Measurements from ENCODE around the gene DLK2. TPM values are rescaled to one million over a fixed set of nuclear protein-coding genes. Genes with fewer than 3 reads are reported as not detected.
A peak's percentile ranks its signal among the peaks of the same experiment; 100 is the strongest.
"Not testable (repeated sequence)": the region's sequence is repeated elsewhere in the genome, so short reads cannot be mapped to it uniquely, and the experiment has no call there.

Gene DLK2
- total RNA-seq, 4 donors from 2014 or later: 23.6 to 61.7 (median 32.3) TPM

DNA sequence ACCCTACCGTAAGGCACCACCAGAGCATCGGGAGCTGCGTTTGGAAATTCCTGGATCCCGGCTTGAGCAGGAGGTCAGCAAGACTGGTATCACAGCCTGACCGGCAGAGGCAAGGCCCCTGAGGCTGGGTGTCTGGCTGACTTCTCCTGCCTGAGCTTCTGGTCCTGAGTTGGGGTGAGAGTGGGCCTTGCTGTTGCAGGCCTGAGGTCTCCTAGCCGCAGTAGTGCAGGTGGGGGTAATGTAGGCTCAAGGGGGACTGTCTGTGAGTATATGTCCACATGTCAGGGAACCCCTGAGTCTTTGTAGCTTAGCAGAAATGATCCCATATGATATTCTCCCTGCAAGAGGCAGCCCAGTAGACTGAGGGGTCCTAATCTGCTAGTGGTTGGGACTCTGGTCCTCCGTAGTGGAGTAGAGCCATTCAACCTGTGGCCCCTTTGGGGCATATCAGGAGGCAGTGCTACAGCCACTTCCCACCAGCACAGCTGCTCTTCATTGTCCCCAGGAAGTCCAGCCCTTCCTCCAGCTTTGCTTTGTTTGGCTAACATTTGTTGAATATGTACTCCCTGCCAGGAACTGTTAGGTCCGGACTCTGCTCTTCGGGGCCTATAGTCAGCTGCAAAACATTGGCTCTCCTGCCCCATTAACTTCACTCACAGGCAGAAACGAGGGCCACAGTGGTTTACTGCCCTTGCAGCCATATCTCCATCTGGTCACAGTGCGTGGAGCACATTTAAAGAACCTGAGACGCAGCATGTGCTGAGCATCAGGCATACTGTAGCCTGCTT lies 43.9 kb upstream of the DLK2 start:
- H3K4me1 ChIP-seq: peaks cover 40% of the 10 kb centered on the region
- H3K4me3 ChIP-seq: no peak overlapping the region
- peaks cover 55% of the 10 kb centered on the region for H3K36me3 ChIP-seq
- H3K27ac ChIP-seq: no peak overlapping the region
- no peaks in the 10 kb centered on the region for H3K9me3 ChIP-seq
- TF ChIP-seq, protein P1, sequence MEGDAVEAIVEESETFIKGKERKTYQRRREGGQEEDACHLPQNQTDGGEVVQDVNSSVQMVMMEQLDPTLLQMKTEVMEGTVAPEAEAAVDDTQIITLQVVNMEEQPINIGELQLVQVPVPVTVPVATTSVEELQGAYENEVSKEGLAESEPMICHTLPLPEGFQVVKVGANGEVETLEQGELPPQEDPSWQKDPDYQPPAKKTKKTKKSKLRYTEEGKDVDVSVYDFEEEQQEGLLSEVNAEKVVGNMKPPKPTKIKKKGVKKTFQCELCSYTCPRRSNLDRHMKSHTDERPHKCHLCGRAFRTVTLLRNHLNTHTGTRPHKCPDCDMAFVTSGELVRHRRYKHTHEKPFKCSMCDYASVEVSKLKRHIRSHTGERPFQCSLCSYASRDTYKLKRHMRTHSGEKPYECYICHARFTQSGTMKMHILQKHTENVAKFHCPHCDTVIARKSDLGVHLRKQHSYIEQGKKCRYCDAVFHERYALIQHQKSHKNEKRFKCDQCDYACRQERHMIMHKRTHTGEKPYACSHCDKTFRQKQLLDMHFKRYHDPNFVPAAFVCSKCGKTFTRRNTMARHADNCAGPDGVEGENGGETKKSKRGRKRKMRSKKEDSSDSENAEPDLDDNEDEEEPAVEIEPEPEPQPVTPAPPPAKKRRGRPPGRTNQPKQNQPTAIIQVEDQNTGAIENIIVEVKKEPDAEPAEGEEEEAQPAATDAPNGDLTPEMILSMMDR (IDR thresholded peaks at IDR 0.05): no peak
- TF ChIP-seq POLR2AphosphoS5 (IDR thresholded peaks at IDR 0.05): no peak
- TF ChIP-seq EP300 (IDR thresholded peaks at IDR 0.05): no peak
- no peak for TF ChIP-seq POLR2A (IDR thresholded peaks at IDR 0.05)
- WGBS: 70% methylated on average over 9 of the region's 12 CpGs
- H3K27me3 ChIP-seq: no peaks in the 10 kb centered on the region
- DNase-seq (ENCODE audit: low spot score in 2 of 2): no peak

DNA sequence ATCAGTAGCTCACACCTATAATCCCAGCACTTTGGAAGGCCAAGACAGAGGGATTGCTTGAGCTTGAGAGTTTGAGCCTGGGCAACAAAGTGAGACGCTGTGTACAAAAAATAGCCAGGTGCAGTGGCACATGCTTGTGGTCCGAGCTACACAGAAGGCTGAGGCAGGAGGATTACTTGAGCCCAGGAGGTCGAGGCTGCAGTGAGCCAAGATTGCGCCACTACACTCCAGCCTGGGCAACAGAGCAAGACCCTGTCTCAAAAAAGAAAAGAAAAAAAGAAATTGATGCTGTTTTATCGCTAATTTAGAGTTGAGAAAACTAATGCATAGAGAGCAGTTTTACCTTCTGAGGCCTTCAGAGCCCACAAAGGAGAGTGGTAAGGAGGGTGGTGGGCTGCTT lies 42.9 kb upstream of the DLK2 start:
- H3K36me3 ChIP-seq: peaks cover 46% of the 10 kb centered on the region
- not testable (repeated sequence) for H3K27ac ChIP-seq; DNase-seq (ENCODE audit: low spot score in 2 of 2); H3K9me3 ChIP-seq; H3K4me3 ChIP-seq; H3K27me3 ChIP-seq
- 97% methylated on average over 5 of the region's 5 CpGs for WGBS
- H3K4me1 ChIP-seq: peaks cover 46% of the 10 kb centered on the region

DNA sequence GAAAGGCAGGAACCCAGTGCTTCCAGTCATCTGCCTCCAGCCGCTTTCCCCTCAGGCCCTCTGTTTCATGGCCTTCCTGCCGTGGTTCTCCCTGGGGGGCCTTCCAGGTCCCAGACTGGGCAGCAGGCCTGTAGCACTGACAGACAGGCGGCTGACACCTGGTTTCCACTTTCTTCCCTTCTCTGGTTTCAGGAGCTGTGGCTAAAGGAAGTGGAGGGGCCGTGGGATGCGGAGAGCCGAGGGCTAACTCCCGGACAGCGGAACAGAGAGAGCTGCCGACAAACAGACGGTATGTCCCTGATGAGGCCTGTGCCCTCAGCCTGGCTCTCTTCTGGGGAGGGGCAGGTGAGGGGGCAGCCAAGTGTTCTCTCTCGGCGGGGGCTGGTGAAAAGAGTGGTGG lies 42.3 kb upstream of the DLK2 start:
- H3K36me3 ChIP-seq: peaks cover 40% of the 10 kb centered on the region

DNA sequence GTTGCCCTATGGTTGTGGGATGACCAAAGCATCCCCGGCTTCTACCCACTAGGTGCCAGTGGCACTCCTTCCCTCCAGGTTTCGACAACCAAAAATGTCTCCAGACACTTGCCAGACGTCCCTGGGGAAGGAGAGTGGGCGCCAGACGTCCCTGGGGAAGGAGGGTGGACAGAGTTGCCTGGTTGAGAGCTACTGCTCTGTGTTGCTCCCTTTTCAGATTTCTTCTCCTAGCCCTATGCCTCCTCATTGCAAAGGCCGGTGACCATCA lies 41.7 kb upstream of the DLK2 start:
- no peak overlapping the region for H3K4me3 ChIP-seq
- peak overlapping the region; percentile 77 for H3K27ac ChIP-seq
- no peaks in the 10 kb centered on the region for H3K9me3 ChIP-seq
- peaks cover 33% of the 10 kb centered on the region for H3K36me3 ChIP-seq
- no peaks in the 10 kb centered on the region for H3K27me3 ChIP-seq
- no peak for DNase-seq (ENCODE audit: low spot score in 2 of 2)
- H3K4me1 ChIP-seq: peaks cover 58% of the 10 kb centered on the region
- 67% methylated on average over 6 of the region's 6 CpGs for WGBS
- TF ChIP-seq, protein P1 (IDR thresholded peaks at IDR 0.05): no peak
- no peak for TF ChIP-seq POLR2AphosphoS5 (IDR thresholded peaks at IDR 0.05)
- no peak for TF ChIP-seq POLR2A (IDR thresholded peaks at IDR 0.05)
- TF ChIP-seq EP300 (IDR thresholded peaks at IDR 0.05): no peak

More for the DNA sequence above, 42.3 kb upstream of the DLK2 start:
- no peak for DNase-seq (ENCODE audit: low spot score in 2 of 2)
- 91% methylated on average over 8 of the region's 12 CpGs for WGBS
- H3K27me3 ChIP-seq: no peaks in the 10 kb centered on the region
- TF ChIP-seq POLR2AphosphoS5 (IDR thresholded peaks at IDR 0.05): no peak
- TF ChIP-seq POLR2A (IDR thresholded peaks at IDR 0.05): no peak
- no peak for TF ChIP-seq EP300 (IDR thresholded peaks at IDR 0.05)
- TF ChIP-seq, protein P1 (IDR thresholded peaks at IDR 0.05): no peak
- no peak overlapping the region for H3K27ac ChIP-seq
- H3K4me1 ChIP-seq: peaks cover 52% of the 10 kb centered on the region
- H3K4me3 ChIP-seq: no peak overlapping the region
- H3K9me3 ChIP-seq: no peaks in the 10 kb centered on the region

DNA sequence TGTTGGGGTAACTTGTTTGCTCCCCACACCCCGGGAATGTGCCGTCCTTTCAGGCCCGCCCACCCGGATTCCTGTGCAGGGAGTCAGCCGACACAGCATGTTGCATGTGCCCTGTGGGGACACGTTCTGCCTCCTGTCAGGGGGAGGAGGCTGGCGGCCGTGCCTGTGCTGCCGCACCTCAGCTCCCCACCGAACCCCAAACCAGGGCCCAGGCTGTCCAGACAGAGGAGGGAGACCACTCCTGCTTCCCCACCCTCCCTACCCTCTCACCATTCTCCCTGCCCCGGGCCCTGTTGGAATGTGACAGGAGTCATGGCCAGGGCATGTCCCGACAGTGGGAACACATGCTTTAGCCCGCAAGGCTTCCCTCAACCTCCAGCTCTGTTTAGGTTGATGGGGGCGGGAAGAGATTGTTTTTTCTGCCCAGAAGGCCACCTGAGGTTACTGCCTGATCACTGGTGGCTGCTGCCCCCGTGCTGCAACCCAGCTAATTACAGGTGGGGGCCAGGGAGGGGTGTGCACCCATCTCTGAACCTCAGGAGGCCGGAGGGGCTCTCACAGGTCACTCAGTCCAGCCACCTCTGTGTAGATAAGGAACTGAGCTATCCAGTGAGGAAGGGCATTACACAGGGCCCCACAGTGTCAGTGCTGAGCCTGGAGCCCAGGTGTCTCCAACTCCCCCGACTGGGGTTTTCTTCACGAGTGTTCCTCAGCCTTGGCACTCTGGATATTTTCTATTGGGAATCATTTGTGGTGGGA lies 41.2 kb upstream of the DLK2 start:
- DNase-seq (ENCODE audit: low spot score in 2 of 2): no peak
- TF ChIP-seq, protein P1 (IDR thresholded peaks at IDR 0.05): peak; percentile 38 to 59
- no peak for TF ChIP-seq EP300 (IDR thresholded peaks at IDR 0.05)
- Histone ChIP-seq H3K9me3 (no peaks in the 10 kb centered on the region), H3K36me3 (peaks cover 32% of the 10 kb centered on the region), H3K27ac (peak overlapping the region; percentile 77), H3K27me3 (no peaks in the 10 kb centered on the region), H3K4me1 (peaks cover 63% of the 10 kb centered on the region), H3K4me3 (no peak overlapping the region)
- 43% methylated on average over 6 of the region's 18 CpGs for WGBS
